GM18519 (cell line): ENCODE measurements around the gene ANKUB1.
"Not testable (repeated sequence)": the region's sequence is repeated elsewhere in the genome, so short reads cannot be mapped to it uniquely, and the experiment has no call there.

Experiments
- ATAC-seq: cut with Tn5 transposase; IDR thresholded peaks from one replicate; pipeline ENCODE4 v1.9.1; 2021; ENCODE audit warnings: mild to moderate bottlenecking, moderate library complexity; ENCODE audit not compliant: unreplicated experiment, low FRiP score

Gene ANKUB1

GRCh38 chr3:149792452-149793270 is at the start of gene ANKUB1:
TSS of gene ANKUB1 (minus strand) at chr3:149792554. CDS start at chr3:149792366, 188 bp downstream.
- no peak for ATAC-seq

- ATAC-seq: no peak
Observed at GRCh38 chr3:149839896-149840295, 47.5 kb upstream of the ANKUB1 start.

GRCh38 chr3:149839469-149839868 is 47.1 kb upstream of the ANKUB1 start:
- ATAC-seq: not testable (repeated sequence)

GRCh38 chr3:149838491-149838890 is 46.1 kb upstream of the ANKUB1 start:
- not testable (repeated sequence) for ATAC-seq

GRCh38 chr3:149833241-149833640 is 40.9 kb upstream of the ANKUB1 start:
- ATAC-seq: no peak

- ATAC-seq: no peak
Observed at GRCh38 chr3:149832086-149832485, 39.7 kb upstream of the ANKUB1 start.

- no peak for ATAC-seq
Observed at GRCh38 chr3:149831321-149831720, 39.0 kb upstream of the ANKUB1 start.

GRCh38 chr3:149830902-149831301 is 38.5 kb upstream of the ANKUB1 start:
- no peak for ATAC-seq

GRCh38 chr3:149829631-149830030 is 37.3 kb upstream of the ANKUB1 start:
- not testable (repeated sequence) for ATAC-seq

- ATAC-seq: no peak
Observed at GRCh38 chr3:149828390-149828789, 36.0 kb upstream of the ANKUB1 start.

- ATAC-seq: no peak
Observed at GRCh38 chr3:149826636-149827035, 34.3 kb upstream of the ANKUB1 start.

GRCh38 chr3:149820183-149820582 is 27.8 kb upstream of the ANKUB1 start:
- no peak for ATAC-seq

- ATAC-seq: no peak
Observed at GRCh38 chr3:149819432-149819831, 27.1 kb upstream of the ANKUB1 start.

- ATAC-seq: no peak
Observed at GRCh38 chr3:149816986-149817385, 24.6 kb upstream of the ANKUB1 start.

GRCh38 chr3:149816311-149816710 is 24.0 kb upstream of the ANKUB1 start:
- no peak for ATAC-seq

- ATAC-seq: no peak
Observed at GRCh38 chr3:149815728-149816127, 23.4 kb upstream of the ANKUB1 start.

GRCh38 chr3:149815321-149815720 is 23.0 kb upstream of the ANKUB1 start:
- no peak for ATAC-seq

- ATAC-seq: peak; percentile 7
Observed at GRCh38 chr3:149813367-149814281, 21.3 kb upstream of the ANKUB1 start.

GRCh38 chr3:149812606-149813366 is 20.4 kb upstream of the ANKUB1 start, which contains the start of gene RNF13:
TSS of gene RNF13 (plus strand) at chr3:149813215. CDS start at chr3:149846027, 32,812 bp downstream.
- ATAC-seq: peak; percentile 72

- no peak for ATAC-seq
Observed at GRCh38 chr3:149812165-149812605, 19.8 kb upstream of the ANKUB1 start.
